ENCODE results near the gene POLR3H.

Gene POLR3H

DNA sequence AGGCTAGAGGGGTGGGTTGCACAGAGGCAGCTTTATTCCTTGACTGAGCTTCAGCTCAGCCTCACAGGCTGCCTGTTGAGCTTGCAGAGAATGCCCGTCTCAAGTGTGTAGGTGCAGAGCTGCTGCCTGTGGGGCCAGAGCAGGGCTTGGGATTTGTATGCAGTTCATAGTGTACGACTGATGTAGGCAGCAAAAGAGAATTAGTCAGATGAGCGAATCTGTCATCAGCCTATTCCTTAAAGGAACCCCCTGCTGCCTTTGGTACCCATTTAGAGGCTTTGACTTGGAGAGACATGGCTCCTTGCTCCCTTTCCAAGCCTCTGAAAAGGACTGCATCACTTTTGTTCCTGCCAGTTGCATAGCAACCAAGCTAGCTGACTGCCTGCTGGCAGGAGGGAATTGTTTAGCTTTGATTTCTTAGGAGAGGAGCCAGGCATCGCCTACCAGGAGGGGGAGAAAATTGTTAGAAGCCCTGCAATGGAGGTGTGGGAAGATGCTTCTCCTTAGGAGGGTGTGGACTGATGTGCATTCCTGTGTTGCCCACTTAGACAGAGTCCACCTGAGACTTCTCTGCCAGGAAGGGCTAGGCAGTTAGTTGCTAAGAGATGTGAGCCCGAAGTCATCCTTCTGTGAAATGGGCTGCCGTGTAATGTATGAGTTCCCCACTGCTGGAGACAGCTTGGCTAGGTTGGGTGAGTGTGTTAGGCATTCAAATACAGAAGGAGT is 64.4 kb downstream of the POLR3H start:
- no peak for DNase-seq (ENCODE audit: low read depth)
- no peak overlapping the region for H3K4me3 ChIP-seq (ENCODE audit: low read depth, low read length)

DNA sequence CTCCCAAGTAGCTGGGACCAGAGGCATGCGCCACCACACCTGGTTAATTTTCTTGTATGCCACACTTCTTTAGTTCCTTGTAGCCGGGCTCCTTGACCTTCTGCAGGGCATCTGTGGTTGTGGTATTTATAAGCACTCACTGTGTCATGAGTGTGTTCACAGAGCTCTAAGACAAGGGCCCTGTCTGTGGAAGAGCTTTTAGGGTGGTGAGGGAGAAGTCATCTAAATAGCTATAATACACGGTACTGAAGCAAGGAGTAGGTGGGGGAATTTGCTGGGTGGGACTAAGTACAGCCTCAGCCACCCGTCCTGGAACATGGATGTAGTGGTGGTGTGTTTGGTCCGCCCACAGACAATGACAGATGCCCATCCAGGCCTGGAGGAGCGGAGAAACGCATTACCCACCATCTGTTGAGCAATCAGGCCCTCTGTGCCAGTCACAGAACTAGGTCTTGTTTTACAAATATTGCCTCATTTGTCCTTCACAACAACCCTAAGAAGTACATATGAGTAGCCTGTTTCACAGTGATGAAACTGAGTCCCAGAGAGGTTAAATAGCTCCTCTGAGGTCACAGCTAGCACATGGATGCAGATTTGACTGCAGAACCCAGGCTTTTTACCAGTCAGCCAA is 65.3 kb downstream of the POLR3H start:
- H3K4me3 ChIP-seq (ENCODE audit: low read depth, low read length): no peak overlapping the region
- TF ChIP-seq, protein P1, sequence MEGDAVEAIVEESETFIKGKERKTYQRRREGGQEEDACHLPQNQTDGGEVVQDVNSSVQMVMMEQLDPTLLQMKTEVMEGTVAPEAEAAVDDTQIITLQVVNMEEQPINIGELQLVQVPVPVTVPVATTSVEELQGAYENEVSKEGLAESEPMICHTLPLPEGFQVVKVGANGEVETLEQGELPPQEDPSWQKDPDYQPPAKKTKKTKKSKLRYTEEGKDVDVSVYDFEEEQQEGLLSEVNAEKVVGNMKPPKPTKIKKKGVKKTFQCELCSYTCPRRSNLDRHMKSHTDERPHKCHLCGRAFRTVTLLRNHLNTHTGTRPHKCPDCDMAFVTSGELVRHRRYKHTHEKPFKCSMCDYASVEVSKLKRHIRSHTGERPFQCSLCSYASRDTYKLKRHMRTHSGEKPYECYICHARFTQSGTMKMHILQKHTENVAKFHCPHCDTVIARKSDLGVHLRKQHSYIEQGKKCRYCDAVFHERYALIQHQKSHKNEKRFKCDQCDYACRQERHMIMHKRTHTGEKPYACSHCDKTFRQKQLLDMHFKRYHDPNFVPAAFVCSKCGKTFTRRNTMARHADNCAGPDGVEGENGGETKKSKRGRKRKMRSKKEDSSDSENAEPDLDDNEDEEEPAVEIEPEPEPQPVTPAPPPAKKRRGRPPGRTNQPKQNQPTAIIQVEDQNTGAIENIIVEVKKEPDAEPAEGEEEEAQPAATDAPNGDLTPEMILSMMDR (IDR thresholded peaks at IDR 0.05; ENCODE audit: insufficient read depth, low read depth, low read length, missing control alignments): no peak
- peak; percentile 44 for DNase-seq (ENCODE audit: low read depth)

More for the DNA sequence above, 64.4 kb downstream of the POLR3H start:
- TF ChIP-seq, protein P1 (IDR thresholded peaks at IDR 0.05; ENCODE audit: insufficient read depth, low read depth, low read length, missing control alignments): no peak

DNA sequence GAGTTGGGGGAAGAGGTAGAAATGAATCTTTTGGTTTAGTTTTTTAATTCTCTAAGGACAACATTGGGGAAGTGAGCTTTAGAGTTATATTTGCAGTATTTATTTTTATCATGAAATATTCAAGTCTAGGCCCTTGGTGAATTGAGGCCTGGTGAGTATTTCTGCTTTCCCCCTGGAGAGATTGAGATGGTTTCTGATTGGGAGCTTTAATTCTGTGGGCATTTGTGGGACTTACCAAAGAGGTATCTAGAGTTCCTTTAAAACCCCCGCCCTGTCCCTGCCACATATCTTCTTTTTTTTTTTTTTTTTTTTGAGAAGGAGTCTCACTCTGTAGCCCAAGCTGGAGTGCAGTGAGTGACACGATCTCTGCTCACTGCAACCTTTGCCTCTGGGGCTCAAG is 65.8 kb downstream of the POLR3H start:
- peak; percentile 46 for DNase-seq (ENCODE audit: low read depth)
- H3K4me3 ChIP-seq (ENCODE audit: low read depth, low read length): no peak overlapping the region
- TF ChIP-seq, protein P1 (IDR thresholded peaks at IDR 0.05; ENCODE audit: insufficient read depth, low read depth, low read length, missing control alignments): no peak

Measured in GM12865 (cell line).